Panc1 (cell line): ENCODE data around the gene TJP3. TPM values are rescaled to one million over a fixed set of nuclear protein-coding genes. Genes with fewer than 3 reads are reported as not detected.

Experiments
- ATAC-seq: fragments of 200-7000 bp; cut with Tn5 transposase; 2 replicates; pipeline ENCODE4 v1.9.1; 2020; ENCODE audit warnings: mild to moderate bottlenecking, moderate library complexity
- BruUV-seq: library from RNA; stranded (reverse); fragments of 400-500 nt; replicated peaks from 2 replicates; lab custom pipeline; 2021; lab: Mats Ljungman, UMichigan
- CTCF ChIA-PET: fragments of 300-600 bp; sonication (Branson Sonifier 250); formaldehyde crosslinking; loops from one replicate; lab custom pipeline; 2022; ENCODE audit warnings: antibody characterized with exemption; lab: Charles Lee
- POLR2A ChIA-PET: fragments of 300-600 bp; sonication (Branson Sonifier 250); formaldehyde crosslinking; loops from one replicate; lab custom pipeline; 2022; ENCODE audit warnings: antibody characterized with exemption; lab: Charles Lee
- DNase-seq: peaks from one replicate; pipeline ENCODE4 v3.0.0-alpha.2; 2010; ENCODE audit warnings: low read depth, low spot score
- H3K27ac ChIP-seq: 2 replicates; pipeline ENCODE4 v1.5.1; 2011; ENCODE audit warnings: mild to moderate bottlenecking, low read length, inconsistent platforms
- H3K27me3 ChIP-seq: fragments of 200-500 bp; sonication (Bioruptor generic); 2 replicates; pipeline ENCODE4 v1.6.0; 2014; ENCODE audit warnings: low read length, inconsistent platforms; ENCODE audit not compliant: control insufficient read depth, insufficient read depth
- H3K36me3 ChIP-seq: fragments of 200-500 bp; sonication (Bioruptor generic); 2 replicates; pipeline ENCODE4 v1.5.1; 2014; ENCODE audit warnings: inconsistent platforms, mild to moderate bottlenecking, low read length, moderate library complexity; ENCODE audit not compliant: control insufficient read depth, insufficient read depth
- H3K4me1 ChIP-seq: 2 replicates; pipeline ENCODE4 v1.5.1; 2011; ENCODE audit warnings: inconsistent platforms, mild to moderate bottlenecking, low read length, moderate library complexity; ENCODE audit not compliant: control insufficient read depth, insufficient read depth
- H3K4me3 ChIP-seq, 2 experiments: 2 replicates each; pipeline ENCODE4 v1.5.1; 2011 to 2012; ENCODE audit warnings: low read depth in 2 of 2, low read length in 2 of 2, mild to moderate bottlenecking in 2 of 2, inconsistent platforms in 1 of 2, moderate library complexity in 1 of 2
- H3K9me3 ChIP-seq: fragments of 200-500 bp; sonication (Bioruptor generic); 2 replicates; pipeline ENCODE4 v1.5.1; 2014; ENCODE audit warnings: low read depth, mild to moderate bottlenecking, inconsistent platforms, low read length, moderate library complexity; ENCODE audit not compliant: control insufficient read depth, insufficient read depth
- CTCF ChIP-seq: fragments of 450-650 bp; IDR thresholded peaks from 2 replicates; pipeline ENCODE4 v1.5.1; 2017; ENCODE audit warnings: mild to moderate bottlenecking
- POLR2AphosphoS5 ChIP-seq: IDR thresholded peaks from 2 replicates; pipeline ENCODE4 v1.6.1; 2012; ENCODE audit warnings: mild to moderate bottlenecking, low read depth, low read length, moderate library complexity
- REST ChIP-seq, 2 experiments: IDR thresholded peaks; 2 replicates each; pipeline ENCODE4 v1.6.1; 2011 to 2012; ENCODE audit warnings: low read depth in 2 of 2, control low read depth in 1 of 2, low read length in 1 of 2, mild to moderate bottlenecking in 1 of 2, moderate library complexity in 1 of 2; ENCODE audit not compliant: insufficient read depth in 1 of 2
- SIN3A ChIP-seq: IDR thresholded peaks from 2 replicates; pipeline ENCODE4 v1.6.1; 2012; ENCODE audit warnings: low read depth, mild to moderate bottlenecking, low read length, moderate library complexity, borderline replicate concordance; ENCODE audit not compliant: insufficient read depth
- TCF7L2 ChIP-seq: IDR thresholded peaks from 2 replicates; pipeline ENCODE4 v1.6.1; 2011; ENCODE audit warnings: mild to moderate bottlenecking, low read depth, low read length, inconsistent platforms
- in situ Hi-C: cut with HindIII; loops from 2 replicates; pipeline ENCODE4 v1.10.0; 2016; ENCODE audit warnings: low sequenced_read_pairs, low pct_unique_long_range_greater_than_20kb
- intact Hi-C: fragments of 100-400 bp; cut with micrococcal nuclease; formaldehyde crosslinking; loops from one replicate; pipeline ENCODE4 v1.10.0; 2022; ENCODE audit not compliant: unreplicated experiment
- total RNA-seq: library from RNA; stranded (reverse); gene quantifications from one replicate; pipeline ENCODE4 v1.2.1, GENCODE V29; 2021; ENCODE audit not compliant: unreplicated experiment

The TJP3 gene
- total RNA-seq, 1 experiment from 2014 or later: 2.7 TPM

- TF ChIP-seq SIN3A (no peak), CTCF (no peak), REST (IDR thresholded peaks at IDR 0.05; ENCODE audit: insufficient read depth in 1 of 2, low read depth in 2 of 2, low read length in 1 of 2) (no peak), TCF7L2 (no peak), POLR2AphosphoS5 (no peak)
- no peaks in the 10 kb centered on the region; the same call in 1 of the 2 replicates for H3K4me1 ChIP-seq
- no peaks in the 10 kb centered on the region for H3K36me3 ChIP-seq
- POLR2A ChIA-PET: no interaction called here
- ATAC-seq: no peak
- H3K4me3 ChIP-seq: no peak within 1 kb of the TSS
- no peaks in the 10 kb centered on the region; the same call in 1 of the 2 replicates for H3K9me3 ChIP-seq
- no peak within 1 kb of the TSS for H3K27ac ChIP-seq
- no TSS peak for BruUV-seq
- no peaks in the 10 kb centered on the region for H3K27me3 ChIP-seq
- intact Hi-C loops (no loop called here), in situ Hi-C loops (no loop called here)
- CTCF ChIA-PET: no interaction called here
- no peak for DNase-seq
These were observed 78.0 kb downstream of the TJP3 start, which contains the start of gene MATK for GRCh38 chr19:3785938-3786824. TSS of gene MATK (minus strand) at chr19:3786381. CDS start at chr19:3785135, 1,246 bp downstream.

GRCh38 chr19:3788996-3789778, 81.0 kb downstream of the TJP3 start:
- ChIA-PET POLR2A (no interaction called here), CTCF (interaction anchor here (0.6 kb wide), 1 partner anchor 351 kb away, joined by 5 read pairs; no protein-coding TSS in a partner anchor)
- TF ChIP-seq CTCF (no peak), TCF7L2 (no peak), REST (IDR thresholded peaks at IDR 0.05; ENCODE audit: insufficient read depth in 1 of 2, low read depth in 2 of 2, low read length in 1 of 2) (no peak)
- Histone ChIP-seq H3K27ac (no peak overlapping the region), H3K9me3 (no peaks in the 10 kb centered on the region), H3K27me3 (no peaks in the 10 kb centered on the region), H3K4me1 (no peaks in the 10 kb centered on the region; the same call in 1 of the 2 replicates), H3K4me3 (no peak overlapping the region), H3K36me3 (no peaks in the 10 kb centered on the region)
- ATAC-seq (no peak), DNase-seq (no peak)
- intact Hi-C loops (no loop called here), in situ Hi-C loops (no loop called here)
- no TSS peak for BruUV-seq
